ENCODE data around the gene MEGF11.

The MEGF11 gene

DNA sequence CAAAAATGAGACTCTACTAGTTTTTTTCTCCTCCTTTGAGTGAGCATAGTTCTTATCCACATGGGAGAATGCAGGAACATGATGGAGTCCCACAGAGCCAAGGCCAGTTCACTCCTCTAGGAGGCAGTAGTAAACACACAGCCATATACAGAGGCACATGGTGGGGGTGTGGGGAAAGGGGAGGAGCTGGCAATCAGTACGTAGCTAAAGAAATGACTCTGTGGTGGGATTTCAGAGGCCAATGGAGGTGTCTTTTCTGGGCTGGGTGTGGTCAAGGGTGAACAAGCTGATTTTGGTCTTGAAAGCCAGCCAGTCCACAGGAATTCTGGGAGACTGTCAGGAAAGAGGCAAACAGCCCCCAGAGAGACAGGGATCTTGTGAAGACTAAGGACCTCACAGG is 390.9 kb downstream of the MEGF11 start:
- no peaks in the 10 kb centered on the region for H3K27me3 ChIP-seq (ENCODE audit: insufficient read depth, low read length, poor library complexity, severe bottlenecking)
- peaks cover 4% of the 10 kb centered on the region for H3K4me1 ChIP-seq (ENCODE audit: insufficient read depth, low read length, poor library complexity, severe bottlenecking)
- H3K9me2 ChIP-seq (replicated peaks; ENCODE audit: low read depth, low read length), result no peaks in the 10 kb centered on the region
- peak overlapping the region; percentile 54 for H3K4me3 ChIP-seq (ENCODE audit: low read length, poor library complexity, severe bottlenecking)
- H3K9ac ChIP-seq (ENCODE audit: low read depth, low read length, poor library complexity, severe bottlenecking), result no peak overlapping the region
- no peak for TF ChIP-seq EZH2phosphoT487 (IDR thresholded peaks at IDR 0.05; ENCODE audit: borderline replicate concordance)
- TF ChIP-seq, protein P1, sequence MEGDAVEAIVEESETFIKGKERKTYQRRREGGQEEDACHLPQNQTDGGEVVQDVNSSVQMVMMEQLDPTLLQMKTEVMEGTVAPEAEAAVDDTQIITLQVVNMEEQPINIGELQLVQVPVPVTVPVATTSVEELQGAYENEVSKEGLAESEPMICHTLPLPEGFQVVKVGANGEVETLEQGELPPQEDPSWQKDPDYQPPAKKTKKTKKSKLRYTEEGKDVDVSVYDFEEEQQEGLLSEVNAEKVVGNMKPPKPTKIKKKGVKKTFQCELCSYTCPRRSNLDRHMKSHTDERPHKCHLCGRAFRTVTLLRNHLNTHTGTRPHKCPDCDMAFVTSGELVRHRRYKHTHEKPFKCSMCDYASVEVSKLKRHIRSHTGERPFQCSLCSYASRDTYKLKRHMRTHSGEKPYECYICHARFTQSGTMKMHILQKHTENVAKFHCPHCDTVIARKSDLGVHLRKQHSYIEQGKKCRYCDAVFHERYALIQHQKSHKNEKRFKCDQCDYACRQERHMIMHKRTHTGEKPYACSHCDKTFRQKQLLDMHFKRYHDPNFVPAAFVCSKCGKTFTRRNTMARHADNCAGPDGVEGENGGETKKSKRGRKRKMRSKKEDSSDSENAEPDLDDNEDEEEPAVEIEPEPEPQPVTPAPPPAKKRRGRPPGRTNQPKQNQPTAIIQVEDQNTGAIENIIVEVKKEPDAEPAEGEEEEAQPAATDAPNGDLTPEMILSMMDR (conservative IDR thresholded peaks at IDR 0.05; ENCODE audit: low read length), result peak; percentile 75
- H3K36me3 ChIP-seq (ENCODE audit: insufficient read depth, low read length), result no peaks in the 10 kb centered on the region
- H3K4me2 ChIP-seq (ENCODE audit: low read depth, low read length, poor library complexity, severe bottlenecking), result peak overlapping the region; percentile 72
- H2AFZ ChIP-seq (ENCODE audit: low read length), result peak overlapping the region; percentile 76
- H3K79me2 ChIP-seq (ENCODE audit: insufficient read depth, low read length), result no peaks in the 10 kb centered on the region
- no peaks in the 10 kb centered on the region for H3F3A ChIP-seq (ENCODE audit: low read depth)
- no peaks in the 10 kb centered on the region for H3K9me3 ChIP-seq (ENCODE audit: insufficient read depth, low read depth, low read length)
- no peaks in the 10 kb centered on the region for H4K20me1 ChIP-seq (ENCODE audit: insufficient read depth, low read length, poor library complexity, severe bottlenecking)

DNA sequence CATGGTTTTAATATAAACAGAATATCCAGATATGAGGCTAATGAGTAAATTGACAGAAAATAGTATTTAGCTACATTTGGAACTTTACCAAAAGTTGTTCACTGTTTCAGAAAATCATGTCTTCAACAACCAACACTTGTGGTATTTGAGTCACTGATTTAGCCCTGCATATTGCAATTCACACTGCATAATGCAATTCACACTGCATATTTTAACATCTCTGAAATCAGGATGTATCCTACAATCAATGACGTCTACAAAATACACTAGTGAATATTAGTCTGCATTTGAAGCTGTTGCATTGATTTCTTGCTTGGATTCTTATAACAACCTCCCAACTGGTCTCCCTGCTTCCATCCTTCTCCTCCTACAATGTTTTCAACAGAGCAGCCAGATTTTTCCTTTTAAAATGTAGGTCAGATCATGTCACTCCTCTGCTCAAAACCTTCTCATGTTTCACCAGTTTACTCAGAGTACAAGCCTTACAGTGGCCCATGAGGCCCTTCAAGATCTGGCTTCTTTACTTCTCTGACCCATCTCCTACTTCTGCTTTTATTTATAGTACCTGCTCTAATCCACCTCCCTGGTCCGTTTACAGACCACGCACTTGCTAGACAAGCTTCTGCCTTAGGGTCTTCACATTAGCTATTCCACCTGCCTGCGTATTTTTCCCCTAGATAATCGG is 395.7 kb downstream of the MEGF11 start:
- no peaks in the 10 kb centered on the region for H3K36me3 ChIP-seq (ENCODE audit: insufficient read depth, low read length)

DNA sequence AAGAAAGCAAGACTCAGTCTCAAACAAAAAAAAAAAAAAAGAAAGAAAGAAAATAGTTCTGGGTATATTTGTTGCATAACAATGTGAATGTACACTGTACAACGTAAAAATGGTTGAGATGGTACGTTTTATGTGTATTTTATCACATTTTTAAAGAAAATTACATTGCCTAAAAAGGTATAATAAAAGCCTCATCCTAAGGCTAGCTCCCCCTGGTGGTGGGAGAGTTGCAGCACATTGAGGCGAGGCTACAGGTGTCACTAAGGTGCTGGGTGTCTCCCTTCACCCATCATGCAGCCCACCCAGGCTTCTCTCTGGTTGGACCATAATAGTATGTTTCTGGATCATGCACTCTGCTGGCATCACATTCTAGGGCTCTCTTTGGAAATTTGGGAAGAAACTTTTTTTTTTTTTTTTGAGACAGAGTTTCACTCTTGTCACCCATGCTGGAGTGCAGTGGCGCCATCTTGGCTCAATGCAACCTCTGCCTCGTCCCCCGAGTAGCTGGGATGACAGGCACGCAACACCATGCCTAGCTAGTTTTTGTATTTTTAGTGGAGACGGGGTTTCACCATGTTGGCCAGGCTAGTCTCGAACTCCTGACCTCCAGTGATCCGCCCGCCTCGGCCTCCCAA is 396.6 kb downstream of the MEGF11 start:
- no peaks in the 10 kb centered on the region for H3K36me3 ChIP-seq (ENCODE audit: insufficient read depth, low read length)
- H3K4me1 ChIP-seq (ENCODE audit: insufficient read depth, low read length, poor library complexity, severe bottlenecking), result peaks cover 4% of the 10 kb centered on the region
- no peaks in the 10 kb centered on the region for H4K20me1 ChIP-seq (ENCODE audit: insufficient read depth, low read length, poor library complexity, severe bottlenecking)
- no peak overlapping the region for H3K4me3 ChIP-seq (ENCODE audit: low read length, poor library complexity, severe bottlenecking)
- H3K9ac ChIP-seq (ENCODE audit: low read depth, low read length, poor library complexity, severe bottlenecking), result no peak overlapping the region
- H3K27me3 ChIP-seq (ENCODE audit: insufficient read depth, low read length, poor library complexity, severe bottlenecking), result no peaks in the 10 kb centered on the region
- H3F3A ChIP-seq (ENCODE audit: low read depth), result no peaks in the 10 kb centered on the region
- no peaks in the 10 kb centered on the region for H3K9me2 ChIP-seq (replicated peaks; ENCODE audit: low read depth, low read length)
- H3K79me2 ChIP-seq (ENCODE audit: insufficient read depth, low read length), result no peaks in the 10 kb centered on the region
- no peak overlapping the region for H2AFZ ChIP-seq (ENCODE audit: low read length)
- TF ChIP-seq, protein P1 (conservative IDR thresholded peaks at IDR 0.05; ENCODE audit: low read length), result peak; percentile 92
- TF ChIP-seq EZH2phosphoT487 (IDR thresholded peaks at IDR 0.05; ENCODE audit: borderline replicate concordance), result no peak
- H3K9me3 ChIP-seq (ENCODE audit: insufficient read depth, low read depth, low read length), result no peaks in the 10 kb centered on the region
- no peak overlapping the region for H3K4me2 ChIP-seq (ENCODE audit: low read depth, low read length, poor library complexity, severe bottlenecking)

More for the DNA sequence above, 395.7 kb downstream of the MEGF11 start:
- no peaks in the 10 kb centered on the region for H3K9me2 ChIP-seq (replicated peaks; ENCODE audit: low read depth, low read length)
- no peak overlapping the region for H3K4me3 ChIP-seq (ENCODE audit: low read length, poor library complexity, severe bottlenecking)
- TF ChIP-seq, protein P1 (conservative IDR thresholded peaks at IDR 0.05; ENCODE audit: low read length), result no peak
- TF ChIP-seq EZH2phosphoT487 (IDR thresholded peaks at IDR 0.05; ENCODE audit: borderline replicate concordance), result no peak
- no peaks in the 10 kb centered on the region for H3K27me3 ChIP-seq (ENCODE audit: insufficient read depth, low read length, poor library complexity, severe bottlenecking)
- H3K79me2 ChIP-seq (ENCODE audit: insufficient read depth, low read length), result no peaks in the 10 kb centered on the region
- no peaks in the 10 kb centered on the region for H3K9me3 ChIP-seq (ENCODE audit: insufficient read depth, low read depth, low read length)
- peaks cover 4% of the 10 kb centered on the region for H3K4me1 ChIP-seq (ENCODE audit: insufficient read depth, low read length, poor library complexity, severe bottlenecking)
- H4K20me1 ChIP-seq (ENCODE audit: insufficient read depth, low read length, poor library complexity, severe bottlenecking), result no peaks in the 10 kb centered on the region
- no peaks in the 10 kb centered on the region for H3F3A ChIP-seq (ENCODE audit: low read depth)
- H2AFZ ChIP-seq (ENCODE audit: low read length), result no peak overlapping the region
- H3K9ac ChIP-seq (ENCODE audit: low read depth, low read length, poor library complexity, severe bottlenecking), result no peak overlapping the region
- H3K4me2 ChIP-seq (ENCODE audit: low read depth, low read length, poor library complexity, severe bottlenecking), result no peak overlapping the region
